Measurements from ENCODE around the gene LGSN.
"Not testable (repeated sequence)": the region's sequence is repeated elsewhere in the genome, so short reads cannot be mapped to it uniquely, and the experiment has no call there.

LGSN gene

GRCh38 chr6:63289269-63289872, 30.4 kb downstream of the LGSN start:
- no peaks in the 10 kb centered on the region for H3K27me3 ChIP-seq
- no peaks in the 10 kb centered on the region for H3K36me3 ChIP-seq
- H4K20me1 ChIP-seq = no peaks in the 10 kb centered on the region
- H3K9ac ChIP-seq = no peak overlapping the region
- H3K4me1 ChIP-seq = no peaks in the 10 kb centered on the region
- no peak overlapping the region for H3K4me2 ChIP-seq
- no peak overlapping the region for H3K27ac ChIP-seq
- H3K9me3 ChIP-seq (replicated peaks in 1 of 11) = no peaks in the 10 kb centered on the region
- TF ChIP-seq Cebpa-rat (IDR thresholded peaks at IDR 0.05) = no peak
- H3K4me3 ChIP-seq = no peak overlapping the region

- Histone ChIP-seq H3K27ac (no peak overlapping the region), H4K20me1 (no peaks in the 10 kb centered on the region), H3K4me2 (no peak overlapping the region), H3K4me3 (no peak overlapping the region), H3K27me3 (no peaks in the 10 kb centered on the region), H3K4me1 (no peaks in the 10 kb centered on the region), H3K36me3 (no peaks in the 10 kb centered on the region), H3K9ac (no peak overlapping the region), H3K9me3 (replicated peaks in 1 of 11) (no peaks in the 10 kb centered on the region)
- no peak for TF ChIP-seq Cebpa-rat (IDR thresholded peaks at IDR 0.05)
Measured at GRCh38 chr6:63280639-63281180, 39.1 kb downstream of the LGSN start.

GRCh38 chr6:63278916-63279315, 40.9 kb downstream of the LGSN start:
- no peaks in the 10 kb centered on the region for H3K36me3 ChIP-seq
- H3K4me1 ChIP-seq = no peaks in the 10 kb centered on the region
- H3K9me3 ChIP-seq (replicated peaks in 1 of 11) = no peaks in the 10 kb centered on the region
- H3K27me3 ChIP-seq = no peaks in the 10 kb centered on the region
- TF ChIP-seq Cebpa-rat (IDR thresholded peaks at IDR 0.05) = no peak
- no peak overlapping the region for H3K9ac ChIP-seq
- H3K27ac ChIP-seq = no peak overlapping the region
- H4K20me1 ChIP-seq = no peaks in the 10 kb centered on the region
- H3K4me3 ChIP-seq = no peak overlapping the region
- no peak overlapping the region for H3K4me2 ChIP-seq

DNA sequence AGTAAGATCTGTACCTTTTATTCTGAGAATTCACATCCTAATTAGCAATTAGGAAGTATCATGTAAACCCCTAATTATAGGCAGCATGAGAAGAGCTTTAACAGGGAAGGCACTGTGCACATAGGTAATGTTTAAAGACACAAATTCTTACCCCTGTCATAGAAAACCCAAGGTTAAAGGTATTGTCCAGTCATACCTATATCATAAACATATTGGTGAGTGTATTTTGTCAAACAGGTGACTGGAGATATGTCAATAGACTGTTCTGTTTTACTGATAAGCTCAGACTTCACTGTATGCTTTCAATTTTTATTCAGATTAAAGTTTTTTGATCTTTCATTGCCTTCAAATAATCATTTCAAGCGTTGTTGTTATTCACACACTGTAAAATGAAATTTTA, 43.8 kb downstream of the LGSN start:
- H3K4me3 ChIP-seq = no peak overlapping the region
- no peak overlapping the region for H3K9ac ChIP-seq
- no peaks in the 10 kb centered on the region for H4K20me1 ChIP-seq
- no peaks in the 10 kb centered on the region for H3K4me1 ChIP-seq
- no peak for TF ChIP-seq Cebpa-rat (IDR thresholded peaks at IDR 0.05)
- no peaks in the 10 kb centered on the region for H3K36me3 ChIP-seq
- no peaks in the 10 kb centered on the region for H3K27me3 ChIP-seq
- H3K4me2 ChIP-seq = no peak overlapping the region
- no peak overlapping the region for H3K27ac ChIP-seq
- H3K9me3 ChIP-seq (replicated peaks in 1 of 11) = no peaks in the 10 kb centered on the region

DNA sequence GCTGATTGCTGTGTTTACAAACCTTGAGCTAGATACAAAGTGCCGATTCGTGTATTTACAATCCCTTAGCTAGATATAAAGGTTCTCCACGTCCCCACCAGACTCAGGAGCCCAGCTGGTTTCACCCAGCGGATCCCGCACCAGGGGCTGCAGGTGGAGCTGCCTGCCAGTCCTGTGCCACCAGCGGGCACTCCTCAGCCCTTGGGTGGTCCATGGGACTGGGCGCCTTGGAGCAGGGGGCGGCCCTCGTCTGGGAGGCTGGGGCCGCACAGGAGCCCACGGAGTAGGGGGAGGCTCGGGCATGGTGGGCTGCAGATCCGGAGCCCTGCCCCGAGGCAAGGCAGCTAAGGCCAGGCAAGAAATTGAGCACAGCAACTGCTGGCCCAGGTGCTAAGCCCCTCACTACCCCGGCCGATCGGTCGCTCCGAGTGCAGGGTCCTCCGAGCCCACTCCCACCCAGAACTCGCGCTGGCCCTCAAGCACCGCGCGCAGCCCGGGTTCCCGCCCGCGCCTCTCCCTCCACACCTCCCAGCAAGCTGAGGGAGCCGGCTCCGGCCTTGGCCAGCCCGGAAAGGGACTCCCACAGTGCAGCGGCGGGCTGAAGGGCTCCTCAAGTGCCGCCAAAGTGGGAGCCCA, 44.9 kb downstream of the LGSN start:
- not testable (repeated sequence) for H3K9me3 ChIP-seq (replicated peaks in 1 of 11); H3K4me3 ChIP-seq; H3K9ac ChIP-seq; H3K27ac ChIP-seq; H3K36me3 ChIP-seq; H4K20me1 ChIP-seq; H3K4me2 ChIP-seq; H3K4me1 ChIP-seq; H3K27me3 ChIP-seq

DNA sequence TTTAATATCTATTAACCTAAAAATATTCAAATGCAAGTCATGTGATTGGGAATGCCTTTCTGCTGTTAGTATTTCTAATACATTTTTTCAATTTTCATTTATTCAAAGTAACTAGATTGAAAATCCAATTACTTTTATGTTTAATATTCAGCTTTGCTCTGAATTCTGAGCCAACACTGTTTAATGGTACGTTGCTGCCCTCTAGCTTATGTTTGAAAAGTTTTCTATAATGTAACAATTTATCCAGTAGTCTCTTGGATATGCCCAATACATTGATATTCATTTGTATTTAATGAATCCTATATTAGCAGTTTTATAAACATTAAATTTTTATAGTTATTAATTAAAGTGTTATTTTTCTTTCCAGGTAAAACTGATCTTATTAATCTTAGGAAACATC, 47.4 kb downstream of the LGSN start:
- H3K4me2 ChIP-seq = no peak overlapping the region
- H3K36me3 ChIP-seq = no peaks in the 10 kb centered on the region
- H3K4me1 ChIP-seq = no peaks in the 10 kb centered on the region
- no peak overlapping the region for H3K4me3 ChIP-seq
- H4K20me1 ChIP-seq = no peaks in the 10 kb centered on the region
- H3K9me3 ChIP-seq (replicated peaks in 1 of 11) = no peaks in the 10 kb centered on the region
- TF ChIP-seq Cebpa-rat (IDR thresholded peaks at IDR 0.05) = no peak
- H3K27me3 ChIP-seq = no peaks in the 10 kb centered on the region
- no peak overlapping the region for H3K9ac ChIP-seq
- no peak overlapping the region for H3K27ac ChIP-seq

DNA sequence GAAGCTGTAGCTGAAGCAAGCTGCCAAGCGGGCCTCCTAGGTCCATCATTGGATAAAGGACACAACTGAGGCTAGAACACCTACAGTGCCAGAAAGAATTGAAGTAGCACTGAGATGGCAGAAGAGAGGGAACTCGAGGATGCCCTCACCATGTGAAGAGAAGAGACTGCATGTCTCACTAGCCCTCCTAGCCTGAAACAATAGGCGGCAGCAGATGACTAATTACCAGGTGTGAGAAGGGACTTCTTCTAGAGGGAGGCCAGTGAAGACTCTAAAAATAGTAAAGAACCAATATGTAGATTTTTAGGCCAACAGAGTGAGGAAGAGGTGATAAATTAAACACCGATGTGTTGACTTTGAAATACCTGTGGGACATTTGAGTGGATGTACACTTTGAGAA, 50.3 kb downstream of the LGSN start:
- Histone ChIP-seq H3K36me3 (no peaks in the 10 kb centered on the region), H3K4me1 (no peaks in the 10 kb centered on the region), H3K27me3 (no peaks in the 10 kb centered on the region), H3K4me3 (no peak overlapping the region), H4K20me1 (no peaks in the 10 kb centered on the region), H3K4me2 (no peak overlapping the region), H3K27ac (no peak overlapping the region), H3K9ac (no peak overlapping the region), H3K9me3 (replicated peaks in 1 of 11) (no peaks in the 10 kb centered on the region)
- no peak for TF ChIP-seq Cebpa-rat (IDR thresholded peaks at IDR 0.05)

DNA sequence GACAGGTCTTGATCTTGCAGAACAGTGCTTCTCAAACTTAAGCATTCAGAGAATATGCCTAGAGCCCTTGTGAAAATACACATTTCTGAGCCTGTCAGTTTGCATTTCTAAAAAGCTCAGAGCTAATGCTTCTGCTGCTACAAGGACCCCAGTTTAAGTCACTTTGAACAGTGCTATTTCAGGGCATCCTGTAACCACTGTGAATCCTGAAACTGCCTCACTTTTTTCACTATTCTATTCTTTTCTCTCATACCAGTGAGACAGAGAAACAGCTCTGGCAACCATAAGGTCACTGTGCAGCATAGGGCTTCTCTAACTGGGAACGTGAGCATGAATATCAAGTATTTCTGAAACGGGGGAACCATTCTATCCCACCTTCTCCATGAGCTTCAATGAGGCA, 51.2 kb downstream of the LGSN start:
- Histone ChIP-seq H3K27me3 (no peaks in the 10 kb centered on the region), H3K4me3 (no peak overlapping the region), H3K9ac (no peak overlapping the region), H4K20me1 (no peaks in the 10 kb centered on the region), H3K4me2 (no peak overlapping the region), H3K36me3 (no peaks in the 10 kb centered on the region), H3K9me3 (replicated peaks in 1 of 11) (no peaks in the 10 kb centered on the region), H3K4me1 (no peaks in the 10 kb centered on the region), H3K27ac (no peak overlapping the region)
- TF ChIP-seq Cebpa-rat (IDR thresholded peaks at IDR 0.05) = no peak

DNA sequence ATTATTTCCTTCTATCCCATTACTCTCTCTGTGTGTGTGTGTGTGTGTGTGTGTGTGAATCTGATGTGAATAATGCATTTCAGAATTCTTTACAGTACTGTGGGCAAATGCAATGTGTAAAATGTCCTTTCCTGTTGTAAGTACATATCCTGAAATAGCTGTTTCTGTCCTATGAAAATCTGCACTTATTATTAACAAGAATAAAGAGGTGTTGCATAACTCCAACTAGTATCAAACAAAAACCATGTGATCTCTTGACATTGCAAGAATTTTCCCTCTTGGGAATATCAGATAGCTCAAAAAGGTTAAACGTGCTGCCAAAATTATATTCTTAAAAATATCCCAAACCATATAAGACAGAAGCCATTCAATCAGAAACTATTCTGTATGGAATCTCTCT, 52.0 kb downstream of the LGSN start:
- H3K36me3 ChIP-seq = no peaks in the 10 kb centered on the region
- no peak overlapping the region for H3K4me3 ChIP-seq
- no peak for TF ChIP-seq Cebpa-rat (IDR thresholded peaks at IDR 0.05)

DNA sequence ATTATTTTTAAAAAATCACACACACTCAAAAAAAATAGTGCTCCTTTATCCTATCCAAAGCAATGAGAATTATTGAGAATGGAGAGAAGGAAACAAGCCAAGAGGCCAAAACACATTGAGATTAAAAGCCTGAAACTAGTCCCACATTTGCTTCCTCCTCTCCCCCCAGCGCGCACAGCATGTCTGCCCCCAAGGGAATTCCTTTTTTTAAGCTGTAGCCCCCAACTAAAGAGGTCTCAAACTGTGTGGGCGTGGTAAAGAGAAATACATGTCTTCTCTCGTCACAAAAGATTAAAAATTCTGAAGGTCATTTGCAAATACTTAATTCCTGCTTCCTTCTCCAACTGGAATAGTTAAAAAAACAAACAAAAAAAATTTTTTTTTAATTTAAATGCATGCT, 52.7 kb downstream of the LGSN start:
- H3K4me1 ChIP-seq = no peaks in the 10 kb centered on the region
- H3K27me3 ChIP-seq = no peaks in the 10 kb centered on the region
- no peaks in the 10 kb centered on the region for H3K9me3 ChIP-seq (replicated peaks in 1 of 11)
- H3K4me2 ChIP-seq = no peak overlapping the region
- H3K27ac ChIP-seq = no peak overlapping the region
- H3K36me3 ChIP-seq = no peaks in the 10 kb centered on the region
- H3K9ac ChIP-seq = no peak overlapping the region
- no peak for TF ChIP-seq Cebpa-rat (IDR thresholded peaks at IDR 0.05)
- H3K4me3 ChIP-seq = no peak overlapping the region
- H4K20me1 ChIP-seq = no peaks in the 10 kb centered on the region

More for the DNA sequence above, 52.0 kb downstream of the LGSN start:
- Histone ChIP-seq H3K27me3 (no peaks in the 10 kb centered on the region), H3K4me2 (no peak overlapping the region), H3K4me1 (no peaks in the 10 kb centered on the region), H3K27ac (no peak overlapping the region), H4K20me1 (no peaks in the 10 kb centered on the region), H3K9me3 (replicated peaks in 1 of 11) (no peaks in the 10 kb centered on the region), H3K9ac (no peak overlapping the region)

Measured in BLaER1 treated with 17β-estradiol and CSF1 and Interleukin-3, amounts not matched to agents 10 nM and 100 nM (cell line).